Retinal pigment epithelial cell (primary cell): ENCODE results near the gene ASIC2.
"Not testable (repeated sequence)": the region's sequence is repeated elsewhere in the genome, so short reads cannot be mapped to it uniquely, and the experiment has no call there.

Experiments used
- DNase-seq: peaks from one replicate; pipeline ENCODE4 v3.0.0-alpha.2; 2010; ENCODE audit warnings: low read depth
- H3K4me3 ChIP-seq: 2 replicates; pipeline ENCODE4 v1.5.1; 2011; ENCODE audit warnings: mild to moderate bottlenecking, low read length, control low read depth, moderate library complexity
- TF ChIP-seq, protein P1 (sequence below): conservative IDR thresholded peaks from 2 replicates; pipeline ENCODE4 v1.5.1; 2011; ENCODE audit warnings: low read depth, low read length, control low read depth, inconsistent platforms

ASIC2 gene

DNA sequence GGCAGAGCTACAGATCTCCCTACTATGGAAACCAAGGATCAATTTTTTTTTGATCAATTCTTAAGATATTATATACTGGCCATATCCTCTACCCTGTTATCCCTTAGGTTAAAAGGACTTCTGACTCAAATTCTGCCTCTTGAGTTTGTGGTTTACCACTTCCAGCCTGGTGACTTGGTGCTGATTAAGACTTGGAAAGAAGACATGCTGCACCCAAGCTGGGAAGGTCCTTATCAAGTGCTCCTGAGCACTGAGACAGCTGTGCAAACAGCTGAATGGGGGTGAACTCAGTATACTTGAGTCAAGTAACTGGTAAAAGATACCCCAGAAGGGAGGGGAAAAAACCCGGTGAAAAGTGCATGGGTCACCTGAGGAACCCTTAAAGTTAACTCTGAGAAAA is 321.9 kb downstream of the ASIC2 start:
- DNase-seq, result no peak
- TF ChIP-seq, protein P1, sequence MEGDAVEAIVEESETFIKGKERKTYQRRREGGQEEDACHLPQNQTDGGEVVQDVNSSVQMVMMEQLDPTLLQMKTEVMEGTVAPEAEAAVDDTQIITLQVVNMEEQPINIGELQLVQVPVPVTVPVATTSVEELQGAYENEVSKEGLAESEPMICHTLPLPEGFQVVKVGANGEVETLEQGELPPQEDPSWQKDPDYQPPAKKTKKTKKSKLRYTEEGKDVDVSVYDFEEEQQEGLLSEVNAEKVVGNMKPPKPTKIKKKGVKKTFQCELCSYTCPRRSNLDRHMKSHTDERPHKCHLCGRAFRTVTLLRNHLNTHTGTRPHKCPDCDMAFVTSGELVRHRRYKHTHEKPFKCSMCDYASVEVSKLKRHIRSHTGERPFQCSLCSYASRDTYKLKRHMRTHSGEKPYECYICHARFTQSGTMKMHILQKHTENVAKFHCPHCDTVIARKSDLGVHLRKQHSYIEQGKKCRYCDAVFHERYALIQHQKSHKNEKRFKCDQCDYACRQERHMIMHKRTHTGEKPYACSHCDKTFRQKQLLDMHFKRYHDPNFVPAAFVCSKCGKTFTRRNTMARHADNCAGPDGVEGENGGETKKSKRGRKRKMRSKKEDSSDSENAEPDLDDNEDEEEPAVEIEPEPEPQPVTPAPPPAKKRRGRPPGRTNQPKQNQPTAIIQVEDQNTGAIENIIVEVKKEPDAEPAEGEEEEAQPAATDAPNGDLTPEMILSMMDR, result no peak
- H3K4me3 ChIP-seq, result no peak overlapping the region

DNA sequence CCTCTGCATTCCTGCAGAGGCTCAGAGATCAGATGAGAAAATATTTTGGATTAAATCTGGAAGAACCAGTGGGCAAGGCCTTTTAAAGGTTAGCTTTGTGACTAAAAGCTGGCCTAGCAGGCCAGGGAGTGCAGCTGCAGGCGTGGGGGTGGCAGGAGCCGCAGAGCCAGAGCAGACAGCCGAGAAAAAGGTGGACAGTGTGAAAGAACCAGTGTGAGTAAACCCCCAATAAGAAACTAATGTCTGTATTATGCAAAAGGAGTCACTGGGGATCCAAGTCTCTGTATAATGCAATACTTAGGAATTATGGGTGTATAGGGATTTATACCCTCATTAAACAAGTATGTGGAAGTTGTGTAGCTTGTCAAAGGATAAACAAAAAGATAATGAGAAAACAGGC is 322.8 kb downstream of the ASIC2 start:
- TF ChIP-seq, protein P1, result no peak
- no peak for DNase-seq

DNA sequence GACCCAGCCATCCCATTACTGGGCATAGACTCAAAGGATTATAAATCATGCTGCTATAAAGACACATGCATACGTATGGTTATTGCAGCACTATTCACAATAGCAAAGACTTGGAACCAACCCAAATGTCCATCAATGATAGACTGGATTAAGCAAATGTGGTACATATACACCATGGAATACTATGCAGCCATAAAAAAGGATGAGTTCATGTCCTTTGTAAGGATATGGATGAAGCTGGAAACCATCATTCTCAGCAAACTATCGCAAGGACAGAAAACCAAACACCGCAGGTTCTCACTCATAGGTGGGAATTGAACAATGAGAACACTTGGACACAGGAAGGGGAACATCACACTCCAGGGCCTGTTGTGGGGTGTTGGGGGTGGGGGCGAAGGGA is 323.9 kb downstream of the ASIC2 start:
- not testable (repeated sequence) for DNase-seq, H3K4me3 ChIP-seq

More for the DNA sequence above, 322.8 kb downstream of the ASIC2 start:
- H3K4me3 ChIP-seq, result no peak overlapping the region

DNA sequence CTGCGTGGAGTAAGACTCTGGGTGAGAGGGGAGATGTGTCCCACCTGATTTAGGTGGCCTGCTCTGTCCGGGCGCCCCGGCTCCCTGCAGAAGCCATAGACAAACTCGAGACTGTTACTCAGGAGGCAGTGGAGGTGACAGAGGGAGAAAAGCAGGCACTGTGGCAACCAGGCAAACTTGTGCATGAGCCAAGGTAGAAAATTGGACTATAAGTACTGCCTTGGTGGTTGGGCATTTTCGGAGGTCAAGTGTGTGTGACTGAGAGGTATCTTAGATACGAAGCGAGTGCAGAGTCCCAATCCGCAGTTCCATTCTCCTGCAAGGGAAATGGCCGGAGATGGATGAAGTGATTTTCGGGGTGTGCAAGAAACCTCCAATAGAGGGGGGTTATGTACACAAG is 328.6 kb downstream of the ASIC2 start:
- H3K4me3 ChIP-seq, result no peak overlapping the region
- no peak for DNase-seq
- TF ChIP-seq, protein P1, result no peak
